ENCODE data around the gene ATOH8.

ATOH8 gene

DNA sequence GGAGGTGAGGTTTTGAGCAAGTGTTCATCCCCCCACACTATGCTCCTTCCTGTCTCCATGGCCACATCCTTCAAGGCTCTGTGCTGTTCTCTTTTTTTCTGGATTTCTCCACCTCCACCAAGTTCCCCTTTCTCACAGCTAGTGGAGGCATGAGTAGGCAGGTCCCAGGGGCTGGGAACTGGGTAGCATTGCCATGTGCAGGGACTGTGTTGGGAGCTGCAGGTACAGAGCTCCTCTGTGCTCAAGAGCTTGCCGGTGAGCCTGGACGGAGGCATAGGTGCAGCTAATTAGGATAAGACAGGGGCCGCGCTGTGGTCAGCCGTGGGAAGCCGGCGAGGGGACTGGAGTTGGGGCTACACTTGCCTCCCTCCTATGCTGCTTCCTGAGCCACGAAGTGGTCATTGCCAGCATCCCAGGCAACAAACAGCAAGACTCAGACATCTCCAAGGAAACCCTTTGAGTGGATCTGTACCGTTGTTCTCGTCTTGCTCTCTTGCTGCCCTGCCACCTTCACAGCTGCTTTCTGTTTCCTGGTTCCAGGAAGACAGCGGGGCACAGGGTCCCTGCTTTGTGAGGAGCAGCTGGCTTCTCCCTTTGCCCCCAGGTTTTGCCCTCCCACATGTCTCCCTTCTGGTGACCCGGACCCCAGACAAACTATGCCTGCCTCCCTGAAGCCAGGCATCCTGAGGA lies 36.9 kb downstream of the ATOH8 start:
- DNase-seq = no peak

DNA sequence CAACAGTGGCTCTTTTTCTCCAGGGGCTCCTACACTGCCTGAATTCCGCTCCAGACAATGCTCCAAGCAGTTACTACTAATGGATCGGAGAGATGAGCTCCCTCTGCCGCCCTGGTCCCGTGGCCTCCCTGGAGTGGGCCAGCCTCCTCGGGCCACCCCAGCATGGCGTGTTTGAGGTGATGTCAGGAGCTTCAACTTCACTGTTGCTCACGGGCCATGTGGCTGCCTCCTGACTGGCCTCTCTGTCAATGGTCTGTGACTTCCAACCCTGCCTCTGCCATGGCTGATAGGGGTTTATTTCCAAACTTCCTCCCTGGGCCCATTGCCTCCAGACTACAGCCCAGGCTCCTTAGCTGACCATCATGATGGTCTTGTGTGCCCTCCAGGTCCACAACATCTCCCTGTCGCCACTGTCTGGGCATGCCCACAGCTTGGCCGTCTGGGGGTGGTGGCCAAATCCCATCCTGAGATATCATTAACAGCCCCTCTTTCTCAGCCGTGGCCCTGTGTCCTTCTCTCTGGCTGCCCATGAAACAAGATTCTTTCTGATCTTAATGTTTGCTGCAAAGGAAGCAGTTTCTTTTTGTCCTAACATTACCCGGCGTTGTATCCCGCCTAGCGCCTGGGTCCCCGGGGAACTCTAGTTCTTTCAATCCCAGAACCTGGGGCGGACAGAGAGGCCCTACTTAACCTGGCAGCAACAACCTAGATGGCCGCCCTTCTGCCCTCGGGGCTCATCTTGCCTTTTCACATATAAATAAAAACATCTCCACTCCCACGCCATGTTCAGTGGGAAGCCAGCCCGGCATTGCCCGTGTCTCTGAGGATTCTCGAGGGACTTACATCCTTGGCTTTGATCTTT lies 38.1 kb downstream of the ATOH8 start:
- DNase-seq = no peak

DNA sequence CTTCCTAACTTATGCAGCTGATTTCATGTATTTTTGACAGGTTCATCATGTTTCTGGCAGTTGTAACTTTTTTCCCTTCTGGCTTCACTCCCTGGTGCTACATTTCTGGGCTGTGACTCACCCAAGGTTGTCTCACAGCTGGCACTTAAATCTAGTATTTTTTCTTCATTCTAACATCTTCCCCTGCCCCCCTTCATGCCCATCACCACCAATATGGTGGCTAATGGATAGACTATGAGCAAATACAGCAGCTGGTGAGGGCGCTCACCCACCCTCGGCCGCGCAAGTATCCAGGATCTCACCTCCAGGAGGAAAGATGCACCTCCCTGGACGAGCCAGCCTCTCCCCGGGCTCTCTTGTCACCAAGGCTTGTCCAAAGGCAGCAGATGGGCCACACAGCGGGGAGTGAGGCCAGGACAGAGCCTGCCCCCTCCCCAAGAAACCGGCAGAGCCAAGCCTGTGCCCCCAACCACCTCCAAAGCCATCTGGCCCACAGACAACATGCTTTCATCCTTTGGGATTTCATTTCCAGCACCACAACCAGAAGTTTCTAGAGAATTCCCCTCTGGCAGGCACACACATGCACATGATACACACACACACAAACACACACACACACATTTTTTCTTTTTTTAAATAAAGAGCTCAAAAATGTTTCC lies 39.1 kb downstream of the ATOH8 start:
- no peak for DNase-seq

DNA sequence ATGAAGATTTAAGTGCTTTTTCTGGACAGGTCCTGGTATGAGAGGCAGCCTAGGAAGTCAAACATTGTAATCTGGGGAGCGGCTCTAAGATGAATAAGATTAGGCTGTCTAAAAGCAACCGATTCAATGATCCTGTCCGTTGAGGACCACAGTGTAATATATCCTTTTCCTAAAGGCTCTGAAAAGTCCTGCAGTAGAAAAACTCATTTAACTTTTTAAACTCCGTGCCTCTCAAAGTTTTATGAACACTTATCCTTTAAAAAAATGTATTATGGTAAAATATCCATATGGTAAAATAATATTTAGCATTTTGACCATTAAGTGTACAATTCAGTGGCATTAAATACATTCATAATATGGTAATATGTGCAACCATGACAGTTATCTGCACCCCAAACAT lies 39.8 kb downstream of the ATOH8 start:
- DNase-seq = no peak

DNA sequence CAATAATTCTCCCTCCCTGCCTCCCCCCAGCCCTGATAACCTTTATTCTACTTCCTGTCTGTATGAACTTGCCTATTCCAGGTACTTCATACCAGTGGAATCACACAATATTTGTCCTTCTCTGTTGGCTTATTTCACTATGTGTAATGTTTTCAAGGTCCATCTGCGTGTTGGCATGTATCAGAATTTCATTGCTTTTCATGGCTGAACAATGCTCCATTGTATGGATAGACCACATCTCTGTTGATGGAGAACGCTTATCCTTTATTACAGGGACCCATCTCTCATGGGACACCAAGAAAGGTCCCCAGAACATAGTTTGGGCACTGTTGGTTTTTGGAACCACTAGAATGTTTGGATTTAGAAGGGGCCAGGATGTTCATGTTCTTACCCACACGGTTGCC lies 40.2 kb downstream of the ATOH8 start:
- DNase-seq = no peak

DNA sequence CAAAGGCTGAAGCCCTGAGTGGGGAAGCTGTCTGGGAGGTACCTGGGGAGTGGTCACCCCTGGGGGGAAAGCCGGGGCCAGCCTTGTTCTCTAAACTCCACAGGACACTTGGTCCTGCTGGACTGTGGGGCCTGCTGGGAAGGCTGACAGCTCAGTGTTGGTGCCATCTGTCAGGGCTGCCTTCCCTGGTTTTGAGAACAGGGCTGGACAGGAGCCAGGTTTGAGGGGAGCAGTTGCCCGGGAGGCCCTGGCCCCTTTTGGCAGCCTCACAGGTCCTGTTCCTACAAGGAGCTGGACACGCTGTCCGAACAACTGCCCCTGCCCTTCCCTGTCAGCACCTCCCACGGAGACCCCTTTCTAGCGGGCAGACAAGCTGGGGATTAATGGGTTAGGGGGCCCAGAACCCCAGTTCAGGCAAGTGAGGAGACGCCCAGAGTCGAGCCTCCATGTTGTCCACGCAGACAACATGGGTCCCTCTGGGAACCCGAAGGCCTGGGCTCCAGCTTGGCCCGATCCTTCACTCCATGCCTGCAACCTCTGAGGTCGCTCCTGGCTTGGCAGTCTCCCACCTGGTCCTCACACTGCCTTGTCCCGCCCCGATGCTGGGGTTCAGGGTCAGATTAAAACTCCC lies 40.8 kb downstream of the ATOH8 start:
- DNase-seq = peak in 1 of 2 experiments; percentile 16

DNA sequence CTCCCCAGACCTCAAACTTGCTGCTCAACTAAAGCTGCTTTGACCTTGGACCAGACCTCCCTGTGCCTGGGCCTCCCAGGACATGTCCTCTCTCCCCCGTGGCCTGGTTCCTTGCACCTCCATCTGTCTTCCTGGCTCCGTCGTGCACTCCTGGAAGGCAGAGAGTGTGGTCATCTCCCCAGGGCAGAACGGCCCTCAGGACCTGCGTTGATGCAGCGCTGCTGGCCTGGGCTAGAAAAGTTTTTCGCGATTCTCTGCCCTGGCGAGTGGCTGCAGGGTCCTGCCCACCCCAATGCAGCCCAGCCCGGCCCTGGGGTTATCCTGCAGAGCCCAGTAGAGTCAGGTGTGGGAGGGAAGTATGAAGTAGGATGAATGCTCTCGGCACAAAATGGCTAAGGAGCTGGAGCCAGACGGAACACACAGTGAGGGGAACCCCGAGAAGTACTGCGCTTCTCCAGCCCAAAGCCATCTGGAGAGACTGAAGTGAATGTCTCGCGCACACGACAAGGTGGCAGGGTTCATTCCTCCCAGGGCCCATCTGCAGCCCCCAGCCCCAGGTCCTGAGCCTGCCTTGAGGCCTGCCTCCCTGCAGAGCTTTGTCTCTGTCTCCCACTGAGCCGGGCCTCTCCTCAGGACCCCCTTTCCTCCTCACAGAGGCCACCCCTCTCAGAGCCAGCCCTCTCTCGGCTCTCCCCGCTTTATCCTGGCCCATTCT lies 41.7 kb downstream of the ATOH8 start:
- no peak for DNase-seq

DNA sequence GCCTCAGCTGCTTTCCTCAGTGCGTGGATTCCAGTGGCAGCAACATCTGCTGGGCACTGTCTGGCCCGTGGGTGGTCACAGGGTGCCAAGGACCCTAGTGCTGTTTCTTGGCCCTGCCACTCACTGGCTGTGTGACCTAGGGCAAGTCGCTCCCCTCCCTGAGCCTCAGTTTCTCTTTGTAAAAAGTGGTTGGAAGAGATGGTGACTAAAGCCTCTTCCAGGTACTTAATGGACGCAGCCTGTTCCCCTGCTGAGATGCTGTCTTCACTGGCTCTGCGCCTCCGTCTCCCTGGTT lies 42.2 kb downstream of the ATOH8 start:
- DNase-seq = no peak

DNA sequence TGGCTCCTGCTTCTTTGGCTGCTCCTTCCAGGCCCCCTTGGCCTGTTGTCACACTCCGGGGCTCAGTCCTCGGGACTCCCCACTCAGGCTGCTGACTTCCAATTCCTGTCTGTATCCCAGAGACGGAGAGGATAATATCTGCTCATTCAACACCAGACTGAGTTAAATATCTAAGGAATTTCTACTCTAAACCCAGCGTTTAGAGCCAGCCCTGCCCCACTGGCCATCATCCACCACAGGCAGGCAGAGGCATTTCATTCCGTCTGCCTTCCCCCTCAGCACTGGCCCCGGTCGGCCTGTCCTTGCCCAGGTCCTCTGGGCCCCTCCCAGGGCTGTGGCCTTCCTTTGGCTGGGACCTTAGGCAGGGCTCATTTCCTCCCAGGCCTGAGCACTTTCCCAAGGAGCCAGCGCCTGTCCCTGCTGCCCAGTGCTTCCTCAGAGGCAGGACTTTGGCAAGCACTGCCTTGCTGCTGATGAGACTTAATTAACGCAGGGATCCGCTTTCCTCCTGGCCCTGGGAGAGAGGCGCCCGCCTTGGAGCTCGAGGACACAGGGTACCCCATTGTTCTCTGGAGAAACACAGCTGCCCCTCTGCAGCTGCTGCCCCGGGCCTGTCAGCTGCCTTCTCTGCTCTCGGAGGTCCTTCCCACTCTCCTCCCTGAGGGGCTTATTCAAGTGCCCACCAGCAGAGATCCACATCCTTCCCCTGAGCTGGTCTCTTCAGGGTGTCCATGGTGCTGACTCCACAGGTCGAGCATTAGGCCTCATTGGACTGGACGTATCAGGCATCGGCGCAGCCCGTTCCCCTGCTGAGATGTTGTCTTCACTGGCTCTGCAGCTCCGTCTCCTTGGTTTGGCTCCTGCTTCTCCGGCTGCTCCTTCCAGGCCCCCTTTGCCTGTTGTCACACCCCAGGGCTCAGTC lies 42.8 kb downstream of the ATOH8 start:
- DNase-seq = no peak

DNA sequence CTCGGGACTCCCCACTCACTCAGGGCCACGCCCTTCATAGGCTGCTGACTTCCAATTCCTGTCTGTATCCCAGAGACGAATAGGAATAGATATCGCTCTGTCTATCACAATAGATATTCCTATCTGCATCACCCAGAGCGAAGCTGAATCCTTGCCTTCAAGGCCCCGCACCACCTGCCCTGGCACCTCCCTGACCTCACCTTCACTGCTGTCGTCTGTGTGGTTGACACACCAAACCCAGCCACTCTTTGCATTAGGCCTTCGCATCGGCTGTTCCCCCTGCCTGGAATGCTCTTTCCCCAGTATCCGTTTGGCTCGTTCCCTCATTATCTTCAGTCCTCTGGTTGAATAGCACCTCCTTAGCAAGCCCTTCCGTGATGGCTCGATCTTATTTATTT lies 43.5 kb downstream of the ATOH8 start:
- no peak for DNase-seq

DNA sequence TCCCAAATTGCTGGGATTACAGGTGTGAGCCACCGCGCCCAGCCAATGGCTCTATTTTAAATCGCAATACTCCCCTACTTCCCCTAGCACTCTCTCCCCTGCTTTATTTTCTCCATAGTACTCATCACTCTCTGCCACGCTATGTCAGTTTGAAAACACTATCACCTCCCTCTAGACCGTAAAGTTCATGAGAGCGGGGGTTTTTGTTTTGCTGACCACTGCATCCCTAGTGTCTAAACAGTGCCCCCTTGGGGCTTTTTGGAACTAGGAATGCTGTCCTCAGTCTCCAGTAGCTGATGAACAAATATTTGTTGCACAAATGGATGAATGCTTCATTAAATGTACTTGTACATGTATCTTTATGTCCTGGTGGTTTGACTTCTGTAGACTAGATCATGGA lies 44.1 kb downstream of the ATOH8 start:
- no peak for DNase-seq

DNA sequence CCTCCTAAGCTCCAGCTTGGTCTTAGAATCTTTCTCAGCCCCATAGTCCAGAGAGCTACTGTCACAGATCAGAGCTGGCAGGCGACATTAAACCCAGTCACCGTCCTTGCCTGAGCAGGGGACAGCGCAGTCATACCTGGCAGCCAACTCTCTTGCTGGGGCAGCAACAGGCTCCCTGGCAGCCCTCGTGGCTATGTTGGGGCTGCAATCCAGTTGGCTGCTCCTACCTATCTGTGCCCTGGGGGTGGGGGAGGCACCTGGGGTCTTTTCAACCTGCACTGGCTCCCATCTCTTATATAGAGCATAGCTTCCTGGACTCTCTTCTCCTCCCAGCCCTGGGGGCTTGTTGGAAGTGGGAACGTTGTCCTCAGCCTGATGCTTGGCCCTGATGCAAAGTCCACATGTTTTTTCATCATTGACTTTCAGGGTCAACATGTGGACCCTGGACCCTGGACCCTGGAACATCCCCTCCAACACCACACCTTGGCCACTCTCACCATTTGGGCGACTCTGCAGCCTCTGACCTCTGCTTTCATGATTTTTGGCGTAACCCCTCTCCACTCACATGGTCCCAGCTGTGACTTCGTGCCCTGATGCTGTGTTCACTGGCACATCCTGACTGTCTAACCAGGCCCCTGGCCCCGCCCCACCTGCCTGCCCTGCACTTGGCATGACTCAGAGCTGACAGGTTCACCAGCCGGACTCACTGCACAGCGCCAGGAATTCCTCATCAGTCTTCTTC lies 45.6 kb downstream of the ATOH8 start:
- no peak for DNase-seq

DNA sequence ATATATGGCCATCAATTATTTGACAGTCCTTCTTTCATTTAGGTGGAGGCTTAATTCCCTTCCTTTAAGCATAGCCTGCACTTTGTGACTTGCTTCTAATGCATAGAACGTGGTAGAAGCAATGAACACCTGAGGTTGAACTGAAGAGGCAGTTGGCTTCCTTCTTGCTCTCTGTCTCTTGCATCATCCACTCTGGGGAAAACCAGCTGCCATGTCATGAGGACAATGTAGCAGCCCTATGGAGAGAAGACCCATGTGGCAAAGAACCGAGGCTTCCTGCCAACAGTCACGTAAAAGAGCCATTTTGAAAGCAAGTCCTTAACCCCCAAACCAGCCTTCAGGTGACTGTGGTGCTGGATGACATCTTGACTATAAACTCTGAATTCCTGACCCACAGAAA lies 46.8 kb downstream of the ATOH8 start:
- DNase-seq = no peak

DNA sequence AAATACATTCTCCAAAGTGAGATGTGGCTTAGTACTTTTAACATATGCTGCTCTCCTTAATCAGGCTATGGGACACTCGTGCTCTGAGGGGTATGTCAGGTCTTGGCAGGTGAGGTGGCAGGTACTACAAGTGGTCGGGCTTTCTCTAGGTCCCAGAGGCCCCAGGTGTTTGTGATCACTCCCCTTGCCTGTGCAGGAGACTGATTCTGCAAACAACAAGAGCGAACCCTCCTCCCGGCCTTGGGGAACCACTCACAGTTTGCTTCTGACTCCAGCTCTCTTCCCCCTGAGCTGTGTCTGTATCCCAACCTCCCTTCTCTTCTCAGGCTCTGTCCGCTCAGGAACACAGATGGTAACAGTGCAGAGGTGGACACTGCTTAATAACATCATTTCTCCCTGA lies 48.1 kb downstream of the ATOH8 start:
- no peak for DNase-seq

DNA sequence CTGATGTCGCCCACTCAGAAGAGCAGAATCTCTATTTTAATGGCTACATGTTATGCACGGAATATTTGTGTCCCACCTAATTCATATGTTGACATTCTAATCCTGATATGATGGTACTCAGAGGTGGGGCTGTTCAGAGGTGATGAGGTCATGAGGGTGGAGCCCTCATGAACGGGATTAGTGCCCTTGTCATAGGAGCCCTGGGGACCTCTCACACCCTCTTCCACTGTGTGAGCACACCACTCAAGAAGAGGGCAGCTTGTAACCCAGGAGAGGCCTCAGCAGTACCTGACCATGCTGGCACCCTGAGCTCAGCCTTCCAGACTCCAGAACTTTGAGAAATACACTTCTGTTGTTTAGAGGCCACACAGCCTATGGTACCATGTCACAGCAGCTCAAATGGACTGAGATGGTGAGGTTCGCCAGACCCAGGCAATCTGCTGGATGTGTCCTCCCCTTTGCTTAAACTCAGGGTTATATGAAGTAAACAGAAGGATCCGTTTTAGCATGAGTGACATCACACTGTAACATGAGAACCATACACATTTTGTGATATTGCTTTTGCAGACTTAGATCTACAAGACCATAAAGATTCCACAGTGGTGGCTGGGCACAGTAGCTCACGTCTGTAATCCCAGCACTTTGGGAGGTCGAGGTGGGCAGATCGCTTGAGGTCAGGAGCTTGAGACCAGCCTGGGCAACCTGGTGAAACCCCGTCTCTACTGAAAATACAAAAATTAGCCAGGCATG lies 48.7 kb downstream of the ATOH8 start:
- no peak for DNase-seq

DNA sequence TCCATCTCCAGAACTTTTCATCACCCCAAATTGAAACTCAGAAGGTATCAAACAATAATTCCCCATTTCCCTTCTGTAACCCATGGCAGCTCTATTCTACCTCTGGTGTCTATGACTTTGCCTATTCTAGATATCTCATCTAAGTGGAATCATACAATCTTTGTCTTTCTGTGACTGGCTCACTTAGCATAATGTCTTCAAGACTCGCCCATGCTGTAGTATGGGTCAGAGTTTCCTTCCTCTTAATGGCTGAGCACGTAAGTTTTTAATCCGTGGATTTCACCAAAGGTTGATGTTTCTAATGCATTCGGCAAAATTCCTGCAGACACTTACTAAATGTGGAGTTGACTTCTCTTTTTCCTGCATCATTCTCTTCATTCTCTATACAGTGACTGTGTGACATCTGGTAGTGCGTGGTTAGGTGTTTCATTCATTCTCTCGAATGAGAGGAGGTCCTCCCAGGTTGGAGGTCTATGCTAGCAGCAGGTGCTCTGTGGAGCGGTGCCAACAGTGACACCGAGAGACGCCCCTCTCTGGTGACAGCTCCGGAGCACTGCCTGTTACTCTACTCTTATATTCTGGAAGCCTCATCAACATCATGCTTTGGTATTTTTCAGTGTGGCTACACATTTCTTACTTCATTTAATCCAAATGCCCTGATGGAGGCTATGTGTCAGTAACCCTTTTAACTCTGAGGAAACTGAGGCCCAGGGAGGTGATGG lies 50.1 kb downstream of the ATOH8 start:
- DNase-seq = no peak

DNA sequence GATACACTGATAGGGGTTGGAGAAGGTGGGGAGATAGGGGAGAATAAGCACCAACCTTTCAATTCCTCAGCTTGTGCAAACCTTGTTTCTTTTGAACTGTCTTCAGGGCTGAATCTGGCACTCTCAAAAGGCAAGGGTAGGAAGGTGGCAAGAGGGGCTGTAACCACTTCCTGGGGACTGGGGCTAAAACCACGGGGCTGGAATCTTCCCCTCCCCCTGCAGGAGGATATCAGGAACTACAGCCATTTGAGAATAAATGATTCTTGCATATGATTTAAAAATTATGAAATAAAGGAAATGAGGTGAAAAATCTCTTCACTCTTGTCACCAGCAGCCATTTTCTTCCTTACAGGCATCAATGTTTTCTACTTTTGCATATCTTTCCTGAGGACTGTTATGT lies 50.8 kb downstream of the ATOH8 start:
- DNase-seq = no peak

DNA sequence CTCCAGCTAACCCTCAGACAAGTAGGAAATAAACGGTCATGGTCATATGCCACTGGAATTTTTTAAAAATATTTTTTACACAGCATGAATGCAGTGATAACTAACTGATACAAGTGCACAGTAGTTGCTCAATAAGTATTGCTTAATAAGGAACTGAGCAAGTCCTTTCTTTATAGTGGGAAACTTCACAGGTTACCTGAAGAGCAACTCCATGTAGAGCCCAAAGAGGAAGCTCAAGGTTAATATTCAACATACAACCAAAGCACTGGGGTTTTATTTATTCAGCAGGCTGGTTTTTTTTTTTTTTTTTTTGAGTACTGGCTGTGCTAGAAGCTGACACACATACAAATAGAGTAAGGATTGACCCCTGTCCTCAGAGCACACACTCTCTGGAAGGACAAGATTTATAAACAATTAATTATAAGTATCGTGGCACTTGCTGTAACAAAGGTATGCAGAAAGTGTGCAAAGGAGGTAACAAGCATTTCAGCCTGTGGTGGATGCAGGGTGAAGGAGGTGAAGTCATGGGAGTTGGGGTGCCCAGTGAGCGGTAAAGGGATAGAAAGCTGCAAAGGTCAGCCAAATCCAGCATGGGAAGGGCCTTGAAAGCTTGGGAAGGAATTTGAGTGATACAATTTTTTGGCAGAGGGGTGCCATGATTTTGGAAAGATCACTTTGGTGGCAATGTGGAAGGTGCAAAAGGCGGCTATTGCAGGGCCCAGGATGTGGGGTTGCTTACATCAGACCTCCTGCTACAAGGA lies 52.7 kb downstream of the ATOH8 start:
- no peak for DNase-seq

DNA sequence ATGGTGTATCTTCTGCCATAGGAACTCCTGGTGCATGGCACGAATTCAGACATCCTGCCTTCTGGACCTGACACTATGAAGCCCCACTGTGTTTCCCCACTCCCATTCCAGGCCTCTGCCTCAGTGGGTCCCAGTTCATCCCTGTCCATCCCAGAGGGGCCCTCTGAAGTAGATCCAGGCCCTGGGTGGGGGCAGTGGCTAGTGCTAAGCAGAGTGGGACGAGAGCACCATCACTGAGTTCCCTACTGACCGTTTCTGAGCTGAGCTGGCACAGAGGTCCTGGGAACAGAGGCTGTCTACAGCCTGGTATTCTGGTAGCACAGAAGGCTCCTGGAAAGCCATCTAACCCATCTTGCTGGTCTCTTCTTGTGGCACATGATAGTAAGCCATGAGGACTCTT lies 54.0 kb downstream of the ATOH8 start:
- no peak for DNase-seq

Data from cerebellar nuclear complex (tissue), 1 donor.